ENCODE measurements around the gene FAM161A.

DNA sequence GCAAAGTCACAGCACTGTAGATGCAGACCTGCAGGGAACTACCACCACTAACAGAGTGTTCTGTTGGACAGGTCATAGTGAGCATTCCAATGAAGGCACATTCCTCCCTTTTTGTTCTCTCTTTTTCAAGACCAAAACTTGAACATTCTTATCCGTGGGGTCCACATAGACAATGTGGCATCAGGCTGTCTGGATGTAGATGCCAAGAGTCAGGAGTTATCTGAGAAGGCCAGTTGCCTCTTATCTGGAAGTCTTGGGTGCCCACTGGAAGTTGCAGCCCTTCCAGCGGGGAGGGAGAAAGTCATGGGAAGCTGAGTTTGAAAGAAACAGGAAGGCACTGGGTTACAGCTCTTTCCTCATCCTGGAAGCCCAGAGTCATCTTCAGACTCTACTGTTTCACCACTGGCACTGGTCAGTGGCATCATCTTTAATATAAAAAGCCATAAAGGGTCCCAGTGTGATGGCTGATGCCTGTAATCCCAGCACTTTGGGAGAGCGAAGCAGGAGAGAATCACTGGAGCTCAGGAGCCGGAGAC, 61.4 kb downstream of the FAM161A start:
- no peak for TF ChIP-seq EZH2 (IDR thresholded peaks at IDR 0.05; ENCODE audit: borderline replicate concordance, low read length)
- TF ChIP-seq, protein P1, sequence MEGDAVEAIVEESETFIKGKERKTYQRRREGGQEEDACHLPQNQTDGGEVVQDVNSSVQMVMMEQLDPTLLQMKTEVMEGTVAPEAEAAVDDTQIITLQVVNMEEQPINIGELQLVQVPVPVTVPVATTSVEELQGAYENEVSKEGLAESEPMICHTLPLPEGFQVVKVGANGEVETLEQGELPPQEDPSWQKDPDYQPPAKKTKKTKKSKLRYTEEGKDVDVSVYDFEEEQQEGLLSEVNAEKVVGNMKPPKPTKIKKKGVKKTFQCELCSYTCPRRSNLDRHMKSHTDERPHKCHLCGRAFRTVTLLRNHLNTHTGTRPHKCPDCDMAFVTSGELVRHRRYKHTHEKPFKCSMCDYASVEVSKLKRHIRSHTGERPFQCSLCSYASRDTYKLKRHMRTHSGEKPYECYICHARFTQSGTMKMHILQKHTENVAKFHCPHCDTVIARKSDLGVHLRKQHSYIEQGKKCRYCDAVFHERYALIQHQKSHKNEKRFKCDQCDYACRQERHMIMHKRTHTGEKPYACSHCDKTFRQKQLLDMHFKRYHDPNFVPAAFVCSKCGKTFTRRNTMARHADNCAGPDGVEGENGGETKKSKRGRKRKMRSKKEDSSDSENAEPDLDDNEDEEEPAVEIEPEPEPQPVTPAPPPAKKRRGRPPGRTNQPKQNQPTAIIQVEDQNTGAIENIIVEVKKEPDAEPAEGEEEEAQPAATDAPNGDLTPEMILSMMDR (conservative IDR thresholded peaks at IDR 0.05 in 1 of 2, IDR thresholded peaks at IDR 0.05 in 1 of 2; ENCODE audit: extremely low read depth in 1 of 2, insufficient read depth in 1 of 2, low read depth in 1 of 2, low read length in 2 of 2) = no peak
